Brain microvascular endothelial cell (primary cell): ENCODE results near the gene GRK1.

ENCODE experiments used
- DNase-seq: peaks from one replicate; pipeline ENCODE4 v3.0.0-alpha.2; 2020
- H3K27ac ChIP-seq: fragments of 250-450 bp; sonication (Bioruptor Pico); 2 replicates; pipeline ENCODE4 v1.5.1; 2020; ENCODE audit warnings: mild to moderate bottlenecking, moderate library complexity
- H3K27me3 ChIP-seq: fragments of 250-450 bp; sonication (Bioruptor Pico); replicated peaks from 2 replicates; pipeline ENCODE4 v1.5.1; 2020; ENCODE audit warnings: mild to moderate bottlenecking
- H3K36me3 ChIP-seq: fragments of 250-450 bp; sonication (Bioruptor Pico); replicated peaks from 2 replicates; pipeline ENCODE4 v1.5.1; 2020; ENCODE audit warnings: mild to moderate bottlenecking
- H3K4me3 ChIP-seq: 2 replicates; pipeline ENCODE4 v1.5.1; 2011; ENCODE audit warnings: low read depth, mild to moderate bottlenecking, control low read depth, low read length, moderate library complexity
- in situ Hi-C: cut with HindIII; loops from 2 replicates; pipeline ENCODE4 v1.10.0; 2017; ENCODE audit warnings: low sequenced_read_pairs, low pct_ligation_motif_present
- TF ChIP-seq, protein P1 (sequence below): IDR thresholded peaks from 2 replicates; pipeline ENCODE4 v1.5.1; 2011; ENCODE audit warnings: low read depth, mild to moderate bottlenecking, moderate library complexity, low read length, control low read depth, inconsistent platforms; ENCODE audit errors: missing control alignments

GRK1 gene

DNA sequence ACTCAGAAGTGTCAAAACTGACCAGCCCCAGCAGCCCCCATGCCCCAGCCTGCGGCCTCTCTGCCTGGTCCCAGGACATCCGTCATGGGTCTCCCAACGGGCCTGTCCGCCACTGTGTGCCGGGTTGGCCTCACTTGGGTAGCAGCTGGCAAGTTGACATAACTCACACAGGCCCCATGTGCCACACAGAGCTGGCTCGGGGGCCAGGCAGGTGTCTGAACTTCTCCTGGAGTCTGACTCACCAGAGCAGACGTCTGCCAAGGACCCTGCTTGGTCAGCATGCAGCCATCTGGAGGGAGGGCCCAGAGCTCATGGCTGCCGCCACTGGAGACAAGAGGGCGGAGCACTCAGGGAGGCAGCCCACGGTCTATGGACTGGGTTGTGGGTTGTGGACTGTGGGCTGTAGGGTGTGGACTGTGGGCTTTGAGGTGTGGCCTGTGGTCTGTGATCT is 60.0 kb downstream of the GRK1 start:
- Histone ChIP-seq H3K27ac (no peak overlapping the region), H3K4me3 (no peak overlapping the region), H3K36me3 (no peaks in the 10 kb centered on the region), H3K27me3 (peaks cover 21% of the 10 kb centered on the region)
- DNase-seq, result no peak
- in situ Hi-C loops, result no loop called here
- TF ChIP-seq, protein P1, sequence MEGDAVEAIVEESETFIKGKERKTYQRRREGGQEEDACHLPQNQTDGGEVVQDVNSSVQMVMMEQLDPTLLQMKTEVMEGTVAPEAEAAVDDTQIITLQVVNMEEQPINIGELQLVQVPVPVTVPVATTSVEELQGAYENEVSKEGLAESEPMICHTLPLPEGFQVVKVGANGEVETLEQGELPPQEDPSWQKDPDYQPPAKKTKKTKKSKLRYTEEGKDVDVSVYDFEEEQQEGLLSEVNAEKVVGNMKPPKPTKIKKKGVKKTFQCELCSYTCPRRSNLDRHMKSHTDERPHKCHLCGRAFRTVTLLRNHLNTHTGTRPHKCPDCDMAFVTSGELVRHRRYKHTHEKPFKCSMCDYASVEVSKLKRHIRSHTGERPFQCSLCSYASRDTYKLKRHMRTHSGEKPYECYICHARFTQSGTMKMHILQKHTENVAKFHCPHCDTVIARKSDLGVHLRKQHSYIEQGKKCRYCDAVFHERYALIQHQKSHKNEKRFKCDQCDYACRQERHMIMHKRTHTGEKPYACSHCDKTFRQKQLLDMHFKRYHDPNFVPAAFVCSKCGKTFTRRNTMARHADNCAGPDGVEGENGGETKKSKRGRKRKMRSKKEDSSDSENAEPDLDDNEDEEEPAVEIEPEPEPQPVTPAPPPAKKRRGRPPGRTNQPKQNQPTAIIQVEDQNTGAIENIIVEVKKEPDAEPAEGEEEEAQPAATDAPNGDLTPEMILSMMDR, result no peak

DNA sequence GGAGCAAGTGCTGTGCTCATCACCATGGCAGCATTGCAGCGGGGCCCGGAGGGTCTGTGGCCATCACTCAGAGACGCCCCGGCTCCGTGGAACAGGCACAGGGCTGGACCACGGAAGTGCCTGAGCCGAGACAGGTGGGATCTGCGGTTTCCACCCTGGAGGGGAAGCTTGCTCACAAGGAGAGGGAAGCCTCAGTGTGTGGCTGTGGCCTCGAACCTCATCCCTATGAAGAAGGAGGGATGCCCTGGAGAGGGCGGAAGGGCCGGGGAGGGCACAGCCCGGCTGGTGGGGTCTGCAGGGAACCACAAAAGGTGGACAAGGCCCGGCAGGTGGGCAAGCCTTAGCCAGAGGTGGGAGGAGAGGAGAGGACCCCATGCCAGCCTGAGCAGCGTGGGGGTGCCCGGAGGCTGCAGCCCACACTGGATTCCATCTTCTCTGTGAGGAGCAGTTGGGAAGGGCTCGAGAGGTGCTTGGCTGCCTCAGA is 61.6 kb downstream of the GRK1 start:
- Histone ChIP-seq H3K27ac (no peak overlapping the region), H3K27me3 (peaks cover 21% of the 10 kb centered on the region), H3K4me3 (no peak overlapping the region), H3K36me3 (no peaks in the 10 kb centered on the region)
- in situ Hi-C loops, result no loop called here
- DNase-seq, result no peak
- TF ChIP-seq, protein P1, result no peak

DNA sequence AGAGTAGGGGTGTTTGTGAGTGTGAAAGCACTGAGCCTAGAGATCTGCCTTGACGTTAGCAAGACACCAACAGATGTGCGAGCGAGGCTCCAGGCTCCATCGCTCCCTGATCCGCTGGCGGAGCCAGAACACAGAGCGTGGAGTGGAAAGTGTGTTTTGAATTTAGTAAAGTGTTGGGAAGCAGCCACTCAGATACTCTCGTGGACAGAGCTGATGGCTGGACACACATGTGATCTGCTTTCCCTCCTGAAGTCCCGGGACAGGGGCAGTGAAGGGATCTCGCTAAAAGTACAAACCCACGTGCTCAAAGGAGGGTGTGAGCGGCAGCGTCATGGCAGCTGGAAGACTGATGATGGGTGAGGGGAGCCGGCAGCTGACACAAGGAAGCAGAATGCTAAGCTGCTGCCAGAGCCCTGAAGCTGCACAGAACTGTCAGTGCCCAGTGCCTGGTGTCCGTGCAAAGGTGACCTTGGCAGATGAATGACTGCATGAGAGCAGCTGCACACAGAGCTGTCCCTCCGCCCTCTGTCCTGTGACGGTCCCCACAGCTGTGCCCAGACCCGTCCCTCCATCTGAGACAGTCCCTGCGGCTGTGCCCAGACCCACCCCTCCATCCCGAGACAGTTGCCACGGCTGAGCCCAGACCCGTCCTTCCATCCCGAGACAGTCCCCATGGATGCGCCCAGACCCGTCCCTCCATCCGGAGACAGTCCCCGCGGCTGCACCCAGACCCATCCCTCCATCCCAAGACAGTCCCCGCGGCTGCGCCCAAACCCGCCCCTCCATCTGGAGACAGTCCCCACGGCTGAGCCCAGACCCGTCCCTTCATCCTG is 62.4 kb downstream of the GRK1 start:
- DNase-seq, result no peak
- Histone ChIP-seq H3K27ac (no peak overlapping the region), H3K4me3 (no peak overlapping the region), H3K36me3 (no peaks in the 10 kb centered on the region), H3K27me3 (peaks cover 21% of the 10 kb centered on the region)
- in situ Hi-C loops, result no loop called here
- TF ChIP-seq, protein P1, result no peak

DNA sequence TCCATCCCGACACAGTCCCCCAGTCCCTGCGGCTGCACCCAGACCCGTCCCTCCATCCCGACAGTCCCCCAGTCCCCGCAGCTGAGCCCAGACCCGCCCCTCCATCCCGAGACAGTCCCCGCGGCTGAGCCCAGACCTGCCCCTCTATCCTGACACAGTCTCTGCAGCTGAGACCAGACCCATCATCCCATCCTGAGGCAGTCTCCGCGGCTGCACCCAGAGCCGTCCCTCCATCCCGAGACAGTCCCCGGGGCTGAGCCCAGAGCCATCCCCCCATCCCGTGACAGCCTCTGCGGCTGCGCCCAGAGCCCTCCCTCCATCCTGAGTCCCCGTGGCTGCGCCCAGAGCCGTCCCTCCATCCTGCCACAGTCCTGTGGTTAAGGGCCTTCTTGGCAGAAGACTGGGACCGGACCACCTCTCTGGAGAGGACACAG is 63.3 kb downstream of the GRK1 start:
- DNase-seq, result no peak
- Histone ChIP-seq H3K27me3 (peaks cover 21% of the 10 kb centered on the region), H3K27ac (no peak overlapping the region), H3K36me3 (no peaks in the 10 kb centered on the region), H3K4me3 (no peak overlapping the region)
- in situ Hi-C loops, result no loop called here
- TF ChIP-seq, protein P1, result no peak

DNA sequence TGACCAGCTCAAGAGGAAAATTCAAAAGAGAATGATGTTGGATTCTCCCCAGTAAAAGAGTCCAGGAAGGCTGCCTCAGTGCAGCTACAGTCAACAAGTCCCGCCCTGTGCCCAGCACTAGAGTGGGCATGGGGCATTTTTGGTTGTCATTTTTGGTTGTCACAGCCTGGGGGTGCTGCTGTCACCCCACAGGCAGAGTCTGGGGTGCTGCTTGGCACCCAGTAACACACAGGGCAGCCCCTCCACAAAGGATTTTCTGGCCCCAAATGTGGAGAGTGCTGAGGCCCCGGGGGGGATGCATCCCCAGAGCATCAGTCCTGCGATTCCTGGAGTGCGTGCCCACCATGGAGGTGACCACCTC is 63.8 kb downstream of the GRK1 start:
- in situ Hi-C loops, result no loop called here
- H3K27ac ChIP-seq, result no peak overlapping the region
- TF ChIP-seq, protein P1, result no peak
- no peak for DNase-seq
- no peak overlapping the region for H3K4me3 ChIP-seq
- H3K27me3 ChIP-seq, result peaks cover 21% of the 10 kb centered on the region
- H3K36me3 ChIP-seq, result no peaks in the 10 kb centered on the region
